Heart left ventricle (tissue), 16 donors: Measurements from ENCODE around the gene BID. TPM values are rescaled to one million over a fixed set of nuclear protein-coding genes. Genes with fewer than 3 reads are reported as not detected.

Experiments
- ATAC-seq, 4 donors: fragments of 200-7000 bp; cut with Tn5 transposase; one replicate each; pipeline ENCODE4 v1.9.1; 2020 to 2022; ENCODE audit warnings: moderate library complexity in 4 of 4, mild to moderate bottlenecking in 3 of 4, moderate number of reproducible peaks in 1 of 4
- DNase-seq, 5 donors: peaks; one replicate each; pipeline ENCODE4 v3.0.0-alpha.2; 2020
- H3K27ac ChIP-seq, 12 donors: fragments of 200-600 bp; sonication (generic) in 4 of 12; one replicate each; pipeline versions ENCODE4 v1.5.0 to v1.8.0; 2016 to 2022; ENCODE audit warnings: mild to moderate bottlenecking in 2 of 12
- H3K27me3 ChIP-seq, 9 donors: fragments of 200-600 bp; sonication (generic) in 2 of 9; one replicate each; pipeline versions ENCODE4 v1.5.1 to v1.8.0; 2016 to 2022; ENCODE audit warnings: mild to moderate bottlenecking in 3 of 9
- H3K36me3 ChIP-seq, 9 donors: fragments of 200-600 bp; sonication (generic) in 2 of 9; one replicate each; pipeline versions ENCODE4 v1.5.0 to v1.8.0; 2018 to 2022; ENCODE audit warnings: mild to moderate bottlenecking in 2 of 9
- H3K4me1 ChIP-seq, 12 donors: fragments of 200-600 bp; sonication (generic) in 4 of 12; one replicate each; pipeline versions ENCODE4 v1.5.0 to v1.8.0; 2016 to 2022; ENCODE audit warnings: mild to moderate bottlenecking in 3 of 12
- H3K4me3 ChIP-seq, 12 donors: fragments of 200-600 bp; sonication (generic) in 4 of 12; one replicate each; pipeline versions ENCODE4 v1.5.0 to v1.8.0; 2017 to 2022; ENCODE audit warnings: mild to moderate bottlenecking in 9 of 12, moderate library complexity in 4 of 12
- H3K9me3 ChIP-seq, 12 donors: fragments of 200-600 bp; sonication (generic) in 4 of 12; one replicate each; pipeline versions ENCODE4 v1.5.0 to v1.8.0; 2016 to 2022; ENCODE audit warnings: mild to moderate bottlenecking in 1 of 12
- POLR2A ChIP-seq, 2 donors: fragments of 450-650 bp; IDR thresholded peaks; one replicate each; pipeline ENCODE4 v1.6.1; 2017; ENCODE audit warnings: antibody characterized with exemption in 2 of 2, mild to moderate bottlenecking in 2 of 2, moderate library complexity in 2 of 2
- WGBS, 4 donors: extraction: QIAGEN DNeasy Blood & Tissue Kit in 2 of 4; methylation state at CpG; one replicate each; pipeline versions ENCODE4 v1.1.5 to v1.1.7; 2013 to 2018; 5-methylcytosine and 5-hydroxymethylcytosine counted together
- intact Hi-C, 10 donors: fragments of 100-400 bp; cut with DNase I; formaldehyde crosslinking; loops; one replicate each; pipeline versions ENCODE4 v1.11.1 to v1.14.2; 2022
- polyA plus RNA-seq, 2 donors: library from polyadenylated mRNA; stranded (reverse); fragments of 200-250 nt; gene quantifications; one replicate each; pipeline ENCODE4 v1.2.3, GENCODE V29; 2013
- total RNA-seq, 9 donors: library from RNA; depleted of rRNA in 2 of 9; stranded (reverse); fragments of >200 nt in 2 of 9; fragmentation: NEBNext Ultra II Directional in 3 of 9; extraction: Animal tissue kit (Norgen Biotek cat#: 25700) in 3 of 9; gene quantifications; one replicate each; pipeline versions ENCODE4 v1.1.0 to v1.2.4, GENCODE V29; 2016 to 2023
- TF ChIP-seq, protein P1 (sequence below), 12 donors: fragments of 200-600 bp; sonication (generic) in 4 of 12; IDR thresholded peaks; one replicate each; pipeline versions ENCODE4 v1.5.0 to v1.8.0; 2018 to 2022; ENCODE audit warnings: antibody characterized with exemption in 12 of 12, mild to moderate bottlenecking in 5 of 12
- donor health status: ischemic (EF 13 %, LVEDD 7.1; RV severe dilation, severe dysfunction).
- donor health status: healthy with polysubstance abuse.
- donor health status: DM: no; HTN: yes; CAD: no.
- donor health status: DM: no; HTN: no; CAD: no.
- donor health status: ischemic (EF 25% LVEDD 6.9; RV normal size, moderate dysfunction).
- donor health status: ischemic (EF 25% LVEDD 5.7; RV mildly dilated, moderate dysfunction).
- donor health status: healthy.
- donor health status: DM: yes; HTN: yes; CAD: no.
- donor health status: ischemic (EF 35%, LVEDD 5.7; RV mildly dilated, moderate dysfunction).
- donor health status: nonischemic (EF 11% LVEDD 7.7; RV severe dilation, severe dysfunction).
- donor health status: DM: yes; HTN: yes; CAD: no.
- donor health status: PGD.
- donor health status: ischemic (EF 29% LVEDD 5.4; RV normal size, mild dysfunction).
- donor health status: nonischemic (EF 23%, LVEDD 6.1; RV moderate dilation, normal function).

BID gene
- total and polyA plus RNA-seq, 11 donors, result 7.8 to 59.2 (median 20.9) TPM

DNA sequence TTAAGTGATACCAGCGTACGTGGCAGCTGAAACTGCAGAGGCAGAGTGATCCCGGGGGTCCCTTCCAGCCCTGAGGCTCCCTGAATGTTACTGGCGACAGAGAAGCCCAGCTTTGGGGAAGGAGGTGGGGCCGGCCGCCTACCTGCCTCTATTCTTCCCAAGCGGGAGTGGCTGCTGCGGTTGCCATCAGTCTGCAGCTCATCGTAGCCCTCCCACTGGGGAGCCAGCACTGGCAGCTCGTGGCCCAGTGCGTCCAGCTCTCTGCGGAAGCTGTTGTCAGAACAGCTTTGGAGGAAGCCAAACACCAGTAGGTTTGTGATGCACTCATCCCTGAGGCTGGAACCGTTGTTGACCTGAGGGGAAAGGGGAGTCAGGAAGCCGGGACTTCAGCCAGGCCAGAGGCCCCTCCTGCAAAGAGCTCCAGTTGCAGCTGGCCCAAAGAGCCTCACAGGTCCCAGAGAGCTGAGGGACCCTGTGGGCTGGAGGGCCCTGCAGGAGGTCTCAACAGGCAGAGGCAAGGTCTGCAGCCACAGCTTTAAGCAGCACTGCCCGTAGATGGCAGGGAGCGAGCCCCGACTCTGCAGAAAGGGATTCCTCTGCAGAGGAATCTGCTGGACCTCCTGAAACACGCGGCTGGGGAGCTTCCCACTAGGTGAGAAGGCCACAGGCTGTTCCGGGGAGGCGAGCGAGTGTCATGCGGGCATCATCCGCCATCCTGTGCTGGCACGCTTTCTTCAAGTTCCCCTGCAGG lies 30.4 kb downstream of the BID start:
- peaks cover 0 to 18% (median 0%) of the 10 kb centered on the region in 9 donors for H3K36me3 ChIP-seq
- H3K27me3 ChIP-seq, result no peaks in the 10 kb centered on the region
- peak in 1 of 4 donors; percentile 19 for ATAC-seq
- peak in 1 of 5 donors; percentile 20 for DNase-seq
- TF ChIP-seq, protein P1, sequence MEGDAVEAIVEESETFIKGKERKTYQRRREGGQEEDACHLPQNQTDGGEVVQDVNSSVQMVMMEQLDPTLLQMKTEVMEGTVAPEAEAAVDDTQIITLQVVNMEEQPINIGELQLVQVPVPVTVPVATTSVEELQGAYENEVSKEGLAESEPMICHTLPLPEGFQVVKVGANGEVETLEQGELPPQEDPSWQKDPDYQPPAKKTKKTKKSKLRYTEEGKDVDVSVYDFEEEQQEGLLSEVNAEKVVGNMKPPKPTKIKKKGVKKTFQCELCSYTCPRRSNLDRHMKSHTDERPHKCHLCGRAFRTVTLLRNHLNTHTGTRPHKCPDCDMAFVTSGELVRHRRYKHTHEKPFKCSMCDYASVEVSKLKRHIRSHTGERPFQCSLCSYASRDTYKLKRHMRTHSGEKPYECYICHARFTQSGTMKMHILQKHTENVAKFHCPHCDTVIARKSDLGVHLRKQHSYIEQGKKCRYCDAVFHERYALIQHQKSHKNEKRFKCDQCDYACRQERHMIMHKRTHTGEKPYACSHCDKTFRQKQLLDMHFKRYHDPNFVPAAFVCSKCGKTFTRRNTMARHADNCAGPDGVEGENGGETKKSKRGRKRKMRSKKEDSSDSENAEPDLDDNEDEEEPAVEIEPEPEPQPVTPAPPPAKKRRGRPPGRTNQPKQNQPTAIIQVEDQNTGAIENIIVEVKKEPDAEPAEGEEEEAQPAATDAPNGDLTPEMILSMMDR (IDR thresholded peaks at IDR 0.05), result no peak
- no peak for TF ChIP-seq POLR2A (IDR thresholded peaks at IDR 0.05)
- H3K27ac ChIP-seq, result peak overlapping the region in 1 of 12 donors; percentile 45
- WGBS, 4 donors, result 58 to 73% (median 66%) methylated on average over 22 to 25 of the region's 25 CpGs
- peaks cover 0 to 16% (median 3%) of the 10 kb centered on the region in 12 donors for H3K4me1 ChIP-seq
- H3K4me3 ChIP-seq, result no peak overlapping the region
- no peaks in the 10 kb centered on the region for H3K9me3 ChIP-seq
- intact Hi-C loops, result loop anchor here in 9 of 10 donors (5.0 to 10.0 kb wide), 9 partner anchors 33 to 333 kb away; partner anchors contain the start of gene PEX26 (in 6 of the 9)

DNA sequence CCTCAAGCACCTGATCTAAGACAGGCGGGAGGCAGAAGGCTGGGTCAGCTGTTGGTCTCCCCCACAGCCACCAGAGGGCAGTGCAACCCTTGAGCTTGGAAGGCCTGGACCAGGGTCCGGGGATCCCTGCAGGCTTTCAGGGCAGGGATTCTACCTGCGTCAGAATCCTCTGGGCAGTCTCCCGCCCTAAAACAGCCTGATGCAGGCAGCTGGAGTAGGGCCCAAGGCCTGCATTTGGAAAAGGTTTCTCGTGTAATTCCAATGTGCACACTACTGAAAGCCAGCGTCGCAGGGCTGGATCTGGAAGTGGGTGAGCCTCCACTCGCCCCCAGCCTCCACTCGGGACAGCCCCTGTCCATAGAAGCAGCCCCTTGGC lies 31.8 kb downstream of the BID start:
- H3K36me3 ChIP-seq, result peaks cover 0 to 31% (median 8%) of the 10 kb centered on the region in 9 donors
- no peaks in the 10 kb centered on the region for H3K27me3 ChIP-seq
- no peaks in the 10 kb centered on the region for H3K9me3 ChIP-seq
- peaks cover 0 to 16% (median 3%) of the 10 kb centered on the region in 12 donors for H3K4me1 ChIP-seq
- TF ChIP-seq, protein P1 (IDR thresholded peaks at IDR 0.05), result peak; percentile 67 to 80 (median 75)
- no peak for TF ChIP-seq POLR2A (IDR thresholded peaks at IDR 0.05)
- ATAC-seq (peak; percentile 47 to 73 (median 68)), DNase-seq (peak; percentile 51 to 75 (median 62))
- intact Hi-C loops, result loop anchor here in 9 of 10 donors (5.0 to 10.0 kb wide), 9 partner anchors 35 to 335 kb away; partner anchors contain the start of gene PEX26 (in 6 of the 9)
- WGBS, 4 donors, result 33 to 59% (median 56%) methylated on average over 5 to 9 of the region's 9 CpGs
- no peak overlapping the region for H3K4me3 ChIP-seq
- no peak overlapping the region for H3K27ac ChIP-seq

DNA sequence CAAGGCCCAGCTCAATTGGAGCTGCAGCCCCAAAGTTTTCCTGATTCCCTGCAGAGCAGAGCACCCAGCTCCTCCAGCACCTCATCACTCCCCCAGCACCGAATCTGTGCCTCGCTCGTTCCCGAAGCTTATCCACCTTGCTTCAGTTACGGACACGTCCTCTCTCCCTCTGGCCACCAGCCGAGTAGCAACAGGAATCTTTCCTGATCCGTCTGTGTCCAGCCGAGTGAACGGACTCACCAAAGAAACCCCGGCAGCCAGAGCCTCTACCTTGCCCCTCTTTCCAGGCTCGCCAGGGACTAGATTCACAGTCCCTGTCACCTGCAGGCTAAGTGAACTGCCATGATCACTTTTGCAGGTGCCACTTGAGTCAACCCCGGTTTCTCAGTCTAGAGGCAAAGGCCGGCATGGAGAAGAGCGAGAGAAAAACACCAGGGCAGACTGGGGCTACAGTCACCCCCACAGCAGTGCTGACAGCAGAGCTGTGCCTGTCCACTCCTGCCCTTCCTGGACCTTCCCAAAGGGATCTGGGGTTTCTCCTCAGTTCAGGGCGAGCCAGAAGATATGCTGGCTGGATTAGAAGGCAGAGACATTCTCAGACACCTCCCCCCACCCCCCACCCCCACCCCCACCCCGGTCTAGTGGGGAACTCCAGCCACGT lies 32.3 kb downstream of the BID start:
- H3K27ac ChIP-seq, result no peak overlapping the region
- TF ChIP-seq, protein P1 (IDR thresholded peaks at IDR 0.05), result no peak
- TF ChIP-seq POLR2A (IDR thresholded peaks at IDR 0.05), result no peak
- H3K4me1 ChIP-seq, result peaks cover 0 to 16% (median 3%) of the 10 kb centered on the region in 12 donors
- peaks cover 0 to 37% (median 8%) of the 10 kb centered on the region in 9 donors for H3K36me3 ChIP-seq
- ATAC-seq (no peak), DNase-seq (no peak)
- intact Hi-C loops, result loop anchor here in 9 of 10 donors (5.0 to 10.0 kb wide), 9 partner anchors 35 to 335 kb away; partner anchors contain the start of gene PEX26 (in 6 of the 9)
- no peak overlapping the region for H3K4me3 ChIP-seq
- no peaks in the 10 kb centered on the region for H3K9me3 ChIP-seq
- H3K27me3 ChIP-seq, result no peaks in the 10 kb centered on the region
- WGBS, 4 donors, result 69 to 73% (median 71%) methylated on average over 17 to 18 of the region's 18 CpGs
